Left lobe of liver (tissue), 2 donors: ENCODE results near the gene MAML2. TPM values are rescaled to one million over a fixed set of nuclear protein-coding genes. Genes with fewer than 3 reads are reported as not detected.
A peak's percentile ranks its signal among the peaks of the same experiment; 100 is the strongest.
"Not testable (repeated sequence)": the region's sequence is repeated elsewhere in the genome, so short reads cannot be mapped to it uniquely, and the experiment has no call there.

Source experiments
- ATAC-seq: fragments of 200-7000 bp; cut with Tn5 transposase; one replicate; pipeline ENCODE4 v1.9.1; 2020; ENCODE audit warnings: mild to moderate bottlenecking, moderate library complexity
- DNase-seq: peaks from one replicate; pipeline ENCODE4 v3.0.0-alpha.2; 2020; ENCODE audit warnings: low spot score
- total RNA-seq: library from RNA; stranded (reverse); gene quantifications from one replicate; pipeline ENCODE4 v1.2.1, GENCODE V29; 2021
- donor health status: DM: no; HTN: no; CAD: no; lungs with moderate emphysema.
- donor health status: DM: no; HTN: yes; CAD: no.

MAML2 gene
- total RNA-seq, 1 donor from 2014 or later: 1.0 TPM

- DNase-seq (no peak), ATAC-seq (no peak)
Observed at GRCh38 chr11:96194581-96195374, 148.2 kb downstream of the MAML2 start.

GRCh38 chr11:96193745-96194443, 149.1 kb downstream of the MAML2 start:
- no peak for DNase-seq
- ATAC-seq: no peak

GRCh38 chr11:96191752-96192151, 151.2 kb downstream of the MAML2 start:
- DNase-seq (no peak), ATAC-seq (no peak)

- ATAC-seq: no peak
Observed at GRCh38 chr11:96189351-96189750, 153.6 kb downstream of the MAML2 start.

GRCh38 chr11:96188243-96189006, 154.6 kb downstream of the MAML2 start:
- ATAC-seq (no peak), DNase-seq (no peak)

More at GRCh38 chr11:96189351-96189750, 153.6 kb downstream of the MAML2 start:
- DNase-seq: no peak

GRCh38 chr11:96187822-96188221, 155.2 kb downstream of the MAML2 start:
- DNase-seq (no peak), ATAC-seq (no peak)

- no peak for DNase-seq
- no peak for ATAC-seq
Observed at GRCh38 chr11:96186806-96187205, 156.2 kb downstream of the MAML2 start.

GRCh38 chr11:96185220-96185768, 157.7 kb downstream of the MAML2 start:
- no peak for DNase-seq
- ATAC-seq: no peak

GRCh38 chr11:96180937-96181336, 162.1 kb downstream of the MAML2 start:
- not testable (repeated sequence) for ATAC-seq, DNase-seq

- DNase-seq (no peak), ATAC-seq (no peak)
Observed at GRCh38 chr11:96180341-96180740, 162.7 kb downstream of the MAML2 start.

GRCh38 chr11:96179905-96180304, 163.1 kb downstream of the MAML2 start:
- DNase-seq (no peak), ATAC-seq (no peak)

GRCh38 chr11:96178887-96179279, 164.1 kb downstream of the MAML2 start:
- no peak for ATAC-seq

GRCh38 chr11:96178049-96178886, 164.7 kb downstream of the MAML2 start:
- no peak for DNase-seq
- no peak for ATAC-seq

More at GRCh38 chr11:96178887-96179279, 164.1 kb downstream of the MAML2 start:
- DNase-seq: no peak

- ATAC-seq (no peak), DNase-seq (no peak)
Observed at GRCh38 chr11:96177146-96177545, 165.8 kb downstream of the MAML2 start.

- DNase-seq (no peak), ATAC-seq (no peak)
Observed at GRCh38 chr11:96173906-96174305, 169.1 kb downstream of the MAML2 start.

- ATAC-seq (no peak), DNase-seq (no peak)
Observed at GRCh38 chr11:96173422-96173821, 169.6 kb downstream of the MAML2 start.

GRCh38 chr11:96172604-96173003, 170.4 kb downstream of the MAML2 start:
- DNase-seq: no peak
- ATAC-seq: no peak

- no peak for ATAC-seq
- DNase-seq: no peak
Observed at GRCh38 chr11:96169250-96169649, 173.7 kb downstream of the MAML2 start.

- DNase-seq (no peak), ATAC-seq (peak; percentile 34)
Observed at GRCh38 chr11:96168623-96169022, 174.4 kb downstream of the MAML2 start.

- ATAC-seq (no peak), DNase-seq (no peak)
Observed at GRCh38 chr11:96167787-96168186, 175.2 kb downstream of the MAML2 start.
